ENCODE measurements around the gene DIO2.

The DIO2 gene

DNA sequence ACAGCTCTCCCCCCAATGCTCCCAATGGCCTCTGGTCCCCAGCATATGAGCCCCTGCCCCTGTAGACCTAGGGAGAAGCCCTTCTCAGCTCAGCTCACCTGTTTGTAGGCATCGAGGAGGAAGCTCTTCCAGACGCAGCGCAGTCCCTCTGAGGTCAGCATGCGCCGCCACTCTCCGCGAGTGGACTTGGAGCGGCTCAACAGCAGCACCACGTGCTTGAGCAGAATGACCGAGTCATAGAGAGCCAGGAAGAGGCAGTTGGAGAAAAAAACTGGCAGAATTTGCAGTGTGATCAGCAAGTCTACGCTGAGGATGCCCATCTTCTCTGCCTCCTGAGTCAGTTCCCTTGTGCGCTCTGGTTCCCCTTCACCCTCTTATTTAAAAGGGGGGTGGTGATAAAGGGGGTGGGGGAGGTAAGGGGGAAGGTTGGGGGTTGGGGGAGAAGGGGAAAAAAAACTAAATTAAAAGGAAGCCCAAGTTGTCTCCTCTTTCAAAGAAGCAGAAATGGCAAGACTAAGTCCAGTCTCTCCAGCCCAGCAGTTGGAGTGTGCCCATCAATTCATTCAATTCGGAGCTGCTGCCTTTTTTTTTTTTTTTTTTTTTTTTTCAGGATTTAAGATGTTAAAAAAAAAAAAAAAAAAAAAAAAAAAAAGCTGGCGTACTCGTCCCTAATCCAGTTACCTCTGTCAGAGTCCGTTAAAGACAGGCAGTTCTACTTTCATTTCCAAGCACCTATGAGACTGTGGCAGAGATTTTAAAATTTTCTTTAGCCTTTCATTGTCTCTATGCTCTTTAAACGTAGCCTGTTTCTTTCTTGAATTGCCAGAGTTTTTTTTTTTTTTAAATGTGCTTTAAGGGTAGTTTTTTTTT lies at the start of gene DIO2:
DIO2 (minus strand) TSS at position 352 of the 870 bp plus-strand sequence; CDS start at position 320, 32 bp downstream.
- DNase-seq (ENCODE audit: low read depth, low spot score), result no peak

DNA sequence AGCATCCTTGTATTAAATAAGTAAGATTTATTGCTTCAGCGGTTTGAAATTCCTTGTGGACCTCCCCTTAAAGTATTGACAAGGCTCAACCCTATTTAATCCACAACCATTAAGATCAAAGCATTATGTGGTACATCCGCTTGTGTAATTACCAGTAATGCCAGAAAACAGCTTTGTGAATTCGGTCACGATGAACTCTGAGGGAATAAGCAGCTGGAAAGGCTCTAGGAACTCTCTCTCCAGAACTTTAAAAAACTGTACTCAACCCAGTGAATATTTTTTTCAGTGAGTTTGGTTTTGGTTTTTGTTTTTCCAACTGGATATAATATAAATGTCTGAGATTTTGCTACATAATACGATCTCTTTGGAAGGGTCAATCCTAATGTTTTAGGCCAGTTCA lies 49.3 kb upstream of the DIO2 start:
- no peak for DNase-seq (ENCODE audit: low read depth, low spot score)

DNA sequence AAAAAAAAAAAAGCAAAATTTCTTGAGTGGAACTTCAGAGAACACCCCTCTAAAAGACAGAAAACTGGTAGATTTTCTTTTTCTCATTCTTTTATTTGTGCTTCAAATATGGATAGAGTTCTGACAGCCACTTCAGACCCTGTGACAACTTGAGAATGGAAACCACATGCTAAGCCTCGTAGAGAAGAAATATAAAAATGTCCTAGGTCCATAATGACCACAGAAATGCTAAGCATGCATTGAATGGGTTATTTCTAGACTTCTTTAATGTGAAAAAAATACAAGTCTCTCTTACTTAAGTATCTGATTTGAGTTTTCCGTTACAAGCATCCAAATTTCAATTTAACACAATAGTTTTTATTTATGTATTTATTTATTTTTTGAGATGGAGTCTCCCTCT lies 28.3 kb upstream of the DIO2 start:
- no peak for DNase-seq (ENCODE audit: low read depth, low spot score)

DNA sequence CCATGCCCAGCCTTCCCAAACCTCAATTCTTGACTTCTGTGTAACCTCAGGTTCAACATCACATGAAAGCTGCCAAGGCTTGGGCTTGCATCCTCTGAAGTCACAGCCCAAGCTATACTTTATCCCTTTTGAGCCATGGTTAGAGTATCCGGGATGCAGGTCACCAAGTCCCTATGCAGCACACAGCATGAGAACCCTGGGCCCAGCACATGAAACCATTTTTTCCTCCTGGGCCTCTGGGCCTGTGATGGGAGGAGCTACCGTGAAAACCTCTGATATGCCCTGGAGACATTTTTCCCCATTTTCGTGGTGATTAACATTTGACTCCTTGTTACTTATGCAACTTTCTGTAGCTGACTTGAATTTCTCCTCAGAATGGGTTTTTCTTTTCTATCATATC lies 25.8 kb upstream of the DIO2 start:
- no peak for DNase-seq (ENCODE audit: low read depth, low spot score)

DNA sequence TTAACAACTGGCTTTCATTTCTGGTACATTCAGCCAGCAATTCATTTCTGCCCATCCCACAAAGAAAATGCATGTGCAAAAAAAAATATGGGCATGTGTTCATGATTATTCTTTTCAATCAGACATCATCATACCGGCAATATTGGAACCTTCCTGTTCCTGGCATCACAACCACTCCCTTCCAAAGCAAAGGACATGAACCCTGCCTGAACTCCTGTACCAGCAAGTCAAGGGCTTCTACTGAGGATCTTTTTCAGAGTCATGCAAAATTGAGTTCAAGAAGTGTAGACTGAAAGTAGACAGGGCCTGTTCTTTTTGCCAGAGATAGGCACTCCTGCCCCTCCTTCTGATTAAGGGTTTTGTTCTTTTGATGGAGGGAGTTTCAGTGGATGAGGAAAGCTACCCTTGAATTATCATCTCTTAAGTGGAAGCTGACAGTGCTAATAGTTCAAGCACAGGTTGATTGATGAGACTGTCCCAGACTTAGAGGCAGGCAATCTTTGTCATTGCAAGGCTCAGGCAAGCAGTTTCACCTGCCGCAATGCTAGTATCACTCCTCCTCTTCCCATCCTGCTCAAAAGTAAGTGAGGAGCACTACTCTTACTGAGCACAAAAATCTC lies 22.3 kb upstream of the DIO2 start:
- DNase-seq (ENCODE audit: low read depth, low spot score), result no peak

DNA sequence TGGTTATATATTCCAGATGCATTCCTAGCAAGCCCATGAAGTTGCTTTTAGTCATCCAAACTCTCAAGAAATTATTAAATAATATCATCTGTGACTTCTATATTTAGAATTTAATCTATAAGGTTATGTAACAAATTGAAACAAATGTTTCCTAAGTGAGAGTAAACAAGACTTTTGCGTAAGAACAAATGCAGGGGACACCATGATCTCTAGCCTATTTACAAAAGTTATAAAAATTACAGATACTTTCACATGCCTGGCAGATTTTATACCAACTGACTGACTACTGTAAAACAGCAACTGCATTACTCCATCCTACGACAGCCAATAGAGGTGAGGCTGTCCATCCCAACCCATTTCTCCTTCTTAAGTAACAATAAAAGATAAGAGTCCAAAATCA lies 20.4 kb upstream of the DIO2 start:
- no peak for DNase-seq (ENCODE audit: low read depth, low spot score)

DNA sequence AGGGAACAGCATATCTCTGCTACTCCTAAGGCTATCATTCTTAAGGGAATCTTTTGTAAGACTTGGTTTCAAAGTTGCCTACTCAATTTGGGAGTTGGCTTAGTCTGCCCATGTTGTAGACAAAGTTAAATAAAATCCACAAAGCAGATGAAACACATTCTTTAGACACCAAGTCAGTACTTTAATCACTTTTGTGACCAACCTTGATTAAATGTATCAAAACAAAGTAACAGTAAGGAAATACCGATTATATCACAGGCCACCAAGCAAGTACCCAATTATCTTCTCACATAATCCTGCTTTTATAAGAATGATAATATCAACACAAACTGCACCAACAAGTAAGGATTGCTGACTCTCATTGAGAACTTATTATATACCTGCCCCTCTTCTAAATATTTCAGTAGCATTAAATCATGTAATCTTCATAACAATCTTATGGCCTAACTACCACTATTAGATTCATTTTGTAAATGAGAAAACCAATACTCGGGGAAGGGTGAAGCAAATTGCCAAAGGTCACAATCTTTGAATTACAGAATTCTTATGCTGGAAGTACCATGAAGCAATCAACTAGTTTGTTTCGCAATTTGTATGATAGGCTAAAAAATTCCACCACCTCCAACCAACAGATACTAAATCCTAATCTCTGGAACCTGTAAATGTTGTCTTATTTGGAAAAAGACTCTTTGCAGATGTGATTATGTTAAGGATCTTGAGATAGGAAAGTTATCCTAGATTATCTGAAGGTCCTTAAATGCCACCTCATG lies 12.6 kb upstream of the DIO2 start:
- no peak for DNase-seq (ENCODE audit: low read depth, low spot score)

DNA sequence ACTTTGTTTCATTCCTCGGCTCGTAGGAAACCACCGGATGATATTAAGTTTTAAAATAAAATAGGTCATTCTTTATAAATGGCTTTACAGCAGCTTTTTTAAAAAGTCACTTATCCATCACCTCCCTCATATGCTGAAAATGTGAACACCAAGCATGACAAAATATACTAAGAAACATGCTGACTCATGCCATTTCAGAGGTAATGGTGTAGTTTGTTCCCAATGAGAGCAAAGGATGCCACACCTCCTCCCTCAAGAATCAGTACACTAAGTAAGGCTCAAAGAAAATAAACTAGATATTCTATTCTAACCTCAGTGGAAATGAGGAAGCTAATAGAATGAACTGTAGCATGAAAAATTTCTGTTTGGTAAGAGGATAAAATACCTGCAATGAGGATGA lies 5.5 kb upstream of the DIO2 start:
- DNase-seq (ENCODE audit: low read depth, low spot score), result no peak

DNA sequence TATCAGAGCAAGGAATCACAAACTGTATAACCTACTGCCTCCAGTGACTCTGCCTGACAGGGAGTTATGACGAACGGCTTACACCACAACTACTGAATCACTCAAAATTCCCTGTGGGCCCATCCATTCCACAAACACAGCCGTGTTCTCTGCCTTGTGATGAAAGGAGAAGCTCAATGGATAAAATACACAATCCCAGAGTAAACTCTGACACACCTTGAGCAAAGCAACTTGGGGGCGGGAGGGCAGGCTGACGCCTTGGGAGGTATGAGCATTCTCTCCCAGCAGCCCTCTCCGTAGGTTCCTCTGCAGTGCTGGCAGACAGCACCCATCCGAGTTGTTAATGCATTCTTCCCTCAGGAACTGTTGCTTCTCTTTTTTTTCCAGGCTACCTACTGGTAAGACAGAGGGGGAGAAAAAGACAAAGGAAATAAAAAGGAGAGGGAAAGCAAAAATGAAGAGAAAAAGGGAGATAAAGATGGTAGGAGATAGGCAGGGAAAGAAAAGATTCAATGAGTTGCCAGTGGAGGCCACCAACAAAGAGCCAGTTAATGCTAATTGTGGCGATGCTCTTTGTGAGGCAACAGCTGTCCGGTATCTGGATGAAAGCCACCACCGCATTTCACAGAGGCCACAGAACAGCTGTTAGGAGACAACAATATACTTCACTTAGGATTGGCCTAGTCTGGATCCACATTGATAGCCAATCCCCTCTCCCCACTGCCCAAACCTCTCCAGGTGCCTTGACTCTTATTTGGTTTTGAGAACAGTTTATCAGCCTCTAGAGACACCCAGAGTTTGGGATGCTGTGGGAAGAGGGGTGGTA lies 4.7 kb upstream of the DIO2 start:
- DNase-seq (ENCODE audit: low read depth, low spot score), result no peak

DNA sequence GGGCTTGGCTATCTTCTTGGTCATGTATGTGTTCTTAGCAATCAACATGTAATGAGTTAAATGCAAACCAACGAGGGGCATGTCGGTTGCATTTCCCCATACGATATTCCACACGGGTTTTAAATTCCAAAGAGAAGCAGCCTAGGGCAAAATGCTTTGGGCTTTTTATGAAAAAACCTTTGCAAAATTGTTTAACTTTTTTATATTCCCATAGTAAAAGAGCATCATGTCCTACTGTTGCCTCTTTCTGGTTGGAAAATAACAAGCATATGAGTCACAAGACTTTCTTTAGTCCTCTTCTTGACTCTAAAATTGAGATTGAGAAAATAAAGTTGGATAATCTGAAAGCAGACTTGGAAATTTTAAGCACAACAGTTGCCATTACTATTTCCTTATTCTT lies 3.8 kb upstream of the DIO2 start:
- no peak for DNase-seq (ENCODE audit: low read depth, low spot score)

DNA sequence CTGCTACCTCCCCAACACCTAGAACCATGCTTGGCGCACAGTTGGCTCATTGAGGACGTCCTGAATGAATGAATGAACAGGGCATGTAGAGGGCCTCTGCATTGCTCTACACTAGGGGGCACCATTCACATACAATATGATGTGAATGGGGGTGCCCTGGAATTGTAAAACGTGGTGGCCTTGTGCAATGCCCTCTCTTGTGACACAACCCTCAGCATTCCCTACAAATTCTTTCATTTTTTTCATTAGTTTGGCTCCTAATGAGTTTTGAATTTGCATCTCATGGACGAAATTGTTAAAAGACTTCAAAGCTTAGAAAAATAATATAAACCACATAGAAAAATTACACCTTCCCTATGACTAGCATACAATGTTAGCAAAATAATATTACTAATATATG lies 2.3 kb upstream of the DIO2 start:
- DNase-seq (ENCODE audit: low read depth, low spot score), result no peak

DNA sequence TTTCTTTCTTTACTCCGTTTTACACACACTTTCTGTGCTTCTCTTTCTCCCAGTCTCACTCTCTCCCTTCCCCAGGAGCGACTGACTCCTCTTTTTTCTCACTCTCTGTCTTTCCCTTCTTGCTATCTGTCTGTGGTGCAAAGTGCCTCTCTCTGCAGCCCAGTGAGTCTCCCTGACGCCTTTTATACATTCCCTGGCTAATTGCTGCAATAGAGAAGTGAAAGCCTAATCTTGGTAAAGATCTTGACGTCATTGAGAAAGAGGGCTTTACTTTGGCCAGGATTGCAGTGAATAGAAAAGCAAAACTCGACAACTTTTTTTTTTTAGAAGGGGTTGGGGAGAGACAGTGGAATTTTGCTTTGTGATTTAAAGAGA lies 706 bp upstream of the DIO2 start:
- DNase-seq (ENCODE audit: low read depth, low spot score), result no peak

DNA sequence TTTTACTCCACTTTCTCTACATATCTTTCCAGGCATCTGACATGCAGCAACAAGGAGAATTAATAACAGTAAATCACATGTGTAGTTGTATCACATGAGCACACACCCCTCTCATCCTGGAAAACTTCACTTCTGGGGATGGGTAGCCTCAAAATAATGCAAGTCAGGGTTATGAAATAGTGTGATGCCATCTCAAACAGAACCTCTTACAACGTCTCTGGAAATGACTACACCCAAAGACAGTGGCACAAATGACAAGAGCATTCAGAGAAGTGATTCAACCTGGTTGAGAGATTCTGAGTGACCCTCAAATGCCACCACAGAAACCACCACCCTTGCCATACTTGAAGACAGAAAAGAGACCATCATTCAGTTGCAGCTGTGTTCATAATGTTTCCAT lies 2.8 kb downstream of the DIO2 start:
- no peak for DNase-seq (ENCODE audit: low read depth, low spot score)

DNA sequence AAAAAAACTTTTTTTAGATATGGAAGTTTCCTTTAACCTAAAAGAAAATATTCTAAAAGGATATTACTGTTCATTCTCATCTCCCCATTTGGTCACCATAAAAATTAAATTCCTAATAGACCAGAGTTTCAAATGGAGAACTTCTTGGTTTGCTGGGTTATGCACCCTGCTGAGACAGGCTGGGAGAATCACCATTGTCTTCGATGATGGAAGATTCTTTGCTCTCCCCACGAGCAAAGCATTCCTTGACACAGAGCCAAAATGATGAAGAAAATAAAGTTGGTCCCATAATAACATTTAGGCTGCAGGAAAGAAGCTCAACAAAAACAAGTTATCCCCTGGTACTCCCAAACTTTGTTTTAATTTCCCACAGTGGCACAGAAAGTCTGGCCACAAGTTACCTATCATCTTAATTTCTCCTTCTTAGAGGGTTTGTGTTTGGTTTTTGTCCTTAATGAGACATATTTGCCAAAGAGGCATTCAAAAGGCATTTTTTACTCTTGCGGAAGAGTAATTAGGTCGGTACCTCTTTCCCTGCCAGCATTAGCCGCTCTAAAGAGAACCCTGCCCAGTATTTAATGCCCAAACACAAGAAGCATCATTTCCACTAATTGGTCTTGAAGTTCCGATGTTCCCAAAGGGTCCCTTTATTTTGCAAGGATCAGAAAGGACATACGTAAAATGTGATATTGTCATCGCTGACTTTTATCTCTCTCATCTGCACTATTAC lies 4.8 kb downstream of the DIO2 start:
- DNase-seq (ENCODE audit: low read depth, low spot score), result no peak

DNA sequence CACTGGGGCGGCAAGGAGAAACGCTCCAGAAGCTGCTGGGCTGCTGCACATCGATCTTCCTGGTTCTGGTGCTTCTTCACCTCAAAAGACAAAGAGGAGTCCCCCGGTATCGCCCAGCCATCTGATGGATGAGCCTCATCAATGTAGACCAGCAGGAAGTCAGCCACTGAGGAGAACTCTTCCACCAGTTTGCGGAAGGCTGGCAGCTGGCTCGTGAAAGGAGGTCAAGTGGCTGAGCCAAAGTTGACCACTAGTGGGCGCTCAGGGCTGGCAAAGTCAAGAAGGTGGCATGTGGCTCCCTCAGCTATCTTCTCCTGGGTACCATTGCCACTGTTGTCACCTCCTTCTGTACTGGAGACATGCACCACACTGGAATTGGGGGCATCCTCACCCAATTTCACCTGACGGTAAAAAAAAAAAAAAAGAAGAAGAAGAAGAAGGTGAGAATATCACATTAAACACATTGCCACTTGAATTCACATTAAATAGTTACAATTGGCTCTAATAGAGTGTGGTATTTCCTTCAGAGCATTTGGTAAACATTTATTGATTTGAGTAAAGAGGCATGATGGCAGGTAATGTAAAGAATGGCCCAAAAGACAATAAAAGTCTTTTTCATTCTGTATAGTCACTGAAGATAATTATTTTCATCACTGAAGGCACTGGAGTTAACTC lies 8.3 kb downstream of the DIO2 start:
- DNase-seq (ENCODE audit: low read depth, low spot score), result no peak

DNA sequence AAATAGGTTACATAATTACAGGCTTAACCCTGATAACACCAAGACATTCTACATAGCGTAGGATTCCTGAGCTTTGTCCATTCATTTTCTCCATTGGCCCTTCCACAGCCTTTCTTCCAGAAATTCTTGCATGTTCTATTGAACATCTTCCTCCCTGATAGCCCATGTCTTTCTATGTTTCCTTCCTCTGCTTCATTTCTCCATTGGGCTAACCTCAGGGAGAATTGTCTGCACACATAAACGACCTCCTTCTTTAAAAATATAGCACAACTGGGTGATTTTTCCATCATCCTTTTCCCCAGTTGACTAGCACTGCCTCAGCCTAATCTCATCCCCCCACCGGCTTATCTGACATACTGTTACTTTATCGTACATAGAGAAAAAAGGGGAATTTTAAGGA lies 11.2 kb downstream of the DIO2 start:
- no peak for DNase-seq (ENCODE audit: low read depth, low spot score)

DNA sequence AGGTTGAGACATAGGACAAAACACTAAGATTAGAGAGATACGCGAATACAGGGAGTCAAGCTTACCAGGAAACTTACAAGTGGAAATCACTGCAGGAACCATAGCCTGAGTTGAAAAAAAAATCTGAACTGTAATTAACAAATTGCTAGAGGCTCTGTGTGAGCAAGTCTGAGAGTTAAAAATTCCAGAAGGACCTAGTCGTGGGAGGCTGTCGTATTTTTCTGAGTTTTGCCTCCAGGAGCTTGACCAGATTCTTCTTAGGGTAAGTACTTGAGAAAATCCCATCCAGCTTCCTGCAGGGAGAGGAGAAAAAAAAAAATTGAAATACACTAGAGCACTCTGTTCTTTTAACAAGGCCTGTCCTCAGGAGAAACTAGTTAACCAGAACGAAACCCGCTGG lies 22.7 kb downstream of the DIO2 start:
- no peak for DNase-seq (ENCODE audit: low read depth, low spot score)

DNA sequence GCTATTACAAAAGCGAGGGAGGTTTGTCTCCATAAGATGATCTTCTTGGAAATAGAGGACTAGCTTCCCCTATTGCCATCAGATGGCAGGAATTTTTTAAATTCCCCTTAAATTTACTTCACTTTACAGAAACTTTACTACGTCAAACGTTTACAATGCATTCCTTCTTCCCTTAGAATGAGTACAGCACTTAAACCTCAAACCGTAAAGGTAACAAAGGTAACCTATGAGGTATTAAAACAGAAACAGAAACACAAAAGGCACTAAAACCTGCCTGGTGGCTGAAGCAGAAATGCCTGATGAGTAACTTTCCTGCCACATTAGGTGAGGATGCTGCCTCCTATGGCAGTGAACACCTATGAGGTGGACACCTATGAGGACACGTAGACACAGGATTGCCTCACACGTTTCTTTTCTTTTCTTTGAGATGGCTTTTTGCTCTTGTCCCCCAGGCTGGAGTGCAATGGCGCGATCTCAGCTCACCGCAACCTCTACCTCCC lies 25.0 kb downstream of the DIO2 start:
- DNase-seq (ENCODE audit: low read depth, low spot score), result no peak

DNA sequence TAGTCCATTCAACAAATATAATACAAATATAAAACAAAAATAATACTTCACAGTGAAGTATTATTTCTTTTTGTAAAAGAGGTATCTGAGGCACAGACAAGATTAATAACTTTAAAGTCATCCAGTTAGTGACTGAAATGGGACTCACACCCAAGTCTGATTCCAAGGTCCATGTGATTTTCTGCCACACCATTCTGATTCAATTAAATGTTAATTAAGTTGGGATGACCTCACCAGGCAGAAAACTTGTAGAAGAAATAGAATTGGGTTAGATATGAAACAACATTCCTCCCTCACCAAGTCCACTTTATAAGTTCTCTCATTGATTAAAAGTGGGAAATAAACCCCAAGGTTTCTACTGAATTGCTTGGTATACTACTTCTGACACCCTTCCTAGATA lies 34.4 kb downstream of the DIO2 start:
- no peak for DNase-seq (ENCODE audit: low read depth, low spot score)

DNA sequence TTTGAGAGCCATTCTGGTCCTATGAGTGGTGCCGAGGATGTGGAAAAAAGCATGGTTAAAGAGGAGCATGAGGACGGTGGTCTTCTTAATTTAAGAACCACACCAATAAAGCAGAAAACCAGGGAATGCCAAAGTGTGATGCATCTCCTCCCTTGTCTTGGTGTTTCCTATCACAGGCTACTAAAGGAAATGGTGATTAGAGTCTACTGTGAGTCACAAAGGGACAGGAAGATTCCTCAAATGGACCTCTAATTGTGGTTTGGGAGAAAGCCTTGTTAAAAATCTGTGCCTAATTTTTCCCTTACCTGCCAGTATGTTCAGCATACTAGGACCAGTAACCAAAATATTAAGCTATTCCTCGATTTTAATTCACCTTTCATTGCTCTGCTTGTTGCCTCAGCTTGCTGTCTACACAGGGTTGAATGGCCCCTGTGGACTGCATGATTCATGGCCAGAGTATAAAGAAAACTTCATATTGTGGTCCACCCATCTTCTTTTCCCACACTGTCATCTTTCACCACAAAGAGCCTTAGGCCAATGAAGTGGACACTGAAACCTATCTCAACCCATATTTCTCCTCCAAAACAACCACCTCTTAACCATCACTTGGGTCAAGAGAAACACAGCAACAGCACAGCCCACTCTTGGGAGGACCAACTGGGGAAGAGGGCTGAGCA lies 38.8 kb downstream of the DIO2 start:
- no peak for DNase-seq (ENCODE audit: low read depth, low spot score)

All from iPS DF 19.7 (cell line).